LNCAP (cell line): ENCODE results near the gene KIF15.

ENCODE experiments used
- CTCF ChIP-seq: fragments of 450-650 bp; IDR thresholded peaks from 2 replicates; pipeline ENCODE4 v1.5.1; 2017; ENCODE audit warnings: mild to moderate bottlenecking

KIF15 gene

GRCh38 chr3:44880284-44880683 is 118.7 kb downstream of the KIF15 start:
- no peak for TF ChIP-seq CTCF

GRCh38 chr3:44883213-44883955 is 121.8 kb downstream of the KIF15 start:
- TF ChIP-seq CTCF = no peak

- no peak for TF ChIP-seq CTCF
Measured at GRCh38 chr3:44883999-44884431, 122.4 kb downstream of the KIF15 start.

GRCh38 chr3:44885618-44886017 is 124.0 kb downstream of the KIF15 start:
- TF ChIP-seq CTCF = no peak

GRCh38 chr3:44886561-44886960 is 125.0 kb downstream of the KIF15 start:
- no peak for TF ChIP-seq CTCF

DNA sequence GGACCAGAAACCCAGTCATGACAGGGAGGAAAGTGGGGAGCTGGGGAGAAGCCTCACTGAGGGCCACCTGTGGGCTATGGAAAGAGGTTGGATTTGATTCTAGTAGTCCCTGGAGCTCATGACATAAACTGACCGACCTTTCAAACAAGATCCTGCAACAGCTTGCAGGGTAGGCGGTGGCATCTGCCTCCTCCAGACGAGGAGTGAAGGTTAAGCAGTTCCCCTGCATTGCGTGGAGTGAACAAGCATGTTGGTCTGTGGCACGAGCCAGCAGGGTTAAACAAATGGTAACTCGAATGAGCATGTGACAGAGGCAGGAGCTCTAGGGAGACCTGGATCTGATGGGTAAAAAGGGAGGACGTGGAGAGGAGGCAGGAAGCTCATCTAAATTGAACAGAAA is 125.5 kb downstream of the KIF15 start:
- no peak for TF ChIP-seq CTCF

- TF ChIP-seq CTCF = no peak
Measured at GRCh38 chr3:44890258-44890657, 128.7 kb downstream of the KIF15 start.

DNA sequence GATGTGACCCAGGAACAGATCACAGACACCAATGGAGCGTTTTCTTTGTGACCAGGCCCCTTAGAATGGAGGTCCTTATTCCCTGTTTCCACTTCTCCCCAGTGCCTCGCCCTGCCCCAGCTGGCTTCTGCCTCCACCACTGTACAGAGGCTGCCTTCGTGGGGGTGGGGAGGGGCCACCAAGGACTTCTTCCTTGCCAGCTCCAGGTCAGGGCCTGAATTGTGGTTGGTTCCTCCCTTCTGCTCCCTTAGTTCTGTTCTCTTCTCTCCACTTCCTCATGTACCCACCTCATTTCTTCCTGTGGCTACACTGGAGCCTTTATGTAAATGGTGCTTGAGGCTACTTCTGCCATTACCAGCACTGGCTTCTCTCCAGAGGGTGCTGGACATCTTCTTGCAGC is 129.3 kb downstream of the KIF15 start:
- no peak for TF ChIP-seq CTCF
